H1 (cell line): Measurements from ENCODE around the gene ATP7B. TPM values are rescaled to one million over a fixed set of nuclear protein-coding genes. Genes with fewer than 3 reads are reported as not detected.
A peak's percentile ranks its signal among the peaks of the same experiment; 100 is the strongest.

Source experiments
- CTCF ChIA-PET: fragments of 300-600 bp; sonication (Branson Sonifier 250); formaldehyde crosslinking; loops from one replicate; lab custom pipeline; 2021; ENCODE audit not compliant: partially characterized antibody; lab: Charles Lee
- POLR2A ChIA-PET: fragments of 300-600 bp; sonication (Branson Sonifier 250); formaldehyde crosslinking; loops from one replicate; lab custom pipeline; 2021; ENCODE audit warnings: inconsistent platforms; ENCODE audit not compliant: partially characterized antibody; lab: Charles Lee
- DNase-seq, 2 experiments: peaks; one replicate each; pipeline versions ENCODE4 v3.0.0 to v3.0.0-alpha.2; 2010 to 2022; ENCODE audit warnings: low spot score in 2 of 2, low read depth in 1 of 2, mixed read lengths in 1 of 2
- FAIRE-seq: peaks from 2 replicates; lab custom pipeline; 2011; peaks lifted over from hg19 to GRCh38; lab: Jason Lieb, UNC
- H2AFZ ChIP-seq: 2 replicates; pipeline ENCODE4 v1.8.1; 2012; ENCODE audit warnings: low read length, inconsistent platforms
- H2AK5ac ChIP-seq: 2 replicates; pipeline ENCODE4 v1.6.1; 2013; ENCODE audit warnings: low read depth, low read length
- H2BK120ac ChIP-seq: replicated peaks from 2 replicates; pipeline ENCODE3; 2013; ENCODE audit warnings: low read depth, low read length, inconsistent platforms
- H2BK12ac ChIP-seq: 2 replicates; pipeline ENCODE4 v1.6.1; 2013; ENCODE audit warnings: low read depth, low read length
- H2BK15ac ChIP-seq: 2 replicates; pipeline ENCODE4 v1.6.1; 2013; ENCODE audit warnings: low read length
- H2BK20ac ChIP-seq: 2 replicates; pipeline ENCODE4 v1.6.1; 2013; ENCODE audit warnings: low read length
- H2BK5ac ChIP-seq: 2 replicates; pipeline ENCODE4 v1.6.1; 2013; ENCODE audit warnings: low read depth, low read length
- H3K14ac ChIP-seq: 2 replicates; pipeline ENCODE4 v1.6.1; 2013; ENCODE audit warnings: inconsistent platforms; ENCODE audit not compliant: insufficient read length
- H3K18ac ChIP-seq: 2 replicates; pipeline ENCODE4 v1.6.1; 2013; ENCODE audit warnings: low read length; ENCODE audit errors: extremely low read depth
- H3K23ac ChIP-seq: 2 replicates; pipeline ENCODE4 v1.6.1; 2013; ENCODE audit warnings: inconsistent platforms; ENCODE audit not compliant: insufficient read length
- H3K23me2 ChIP-seq: 2 replicates; pipeline ENCODE4 v1.6.1; 2013; ENCODE audit warnings: low read depth, low read length
- H3K27ac ChIP-seq: 2 replicates; pipeline ENCODE4 v1.6.1; 2011; ENCODE audit warnings: low read depth, low read length, inconsistent platforms
- H3K27me3 ChIP-seq, 4 experiments: replicated peaks in 1 of 4; 1 replicate in 1 of 4; 2 replicates in 3 of 4; pipeline versions ENCODE4 v1.6.1 to v1.8.1; 2011 to 2013; ENCODE audit warnings: low read length in 3 of 4, mild to moderate bottlenecking in 3 of 4, inconsistent platforms in 2 of 4, mixed read lengths in 2 of 4, moderate library complexity in 1 of 4; ENCODE audit not compliant: control insufficient read depth in 3 of 4, insufficient read depth in 3 of 4; ENCODE audit errors: extremely low read depth in 1 of 4
- H3K36me3 ChIP-seq, 4 experiments: 2 replicates each; pipeline versions ENCODE4 v1.6.1 to v1.8.1; 2011 to 2013; ENCODE audit warnings: mild to moderate bottlenecking in 4 of 4, low read length in 3 of 4, moderate library complexity in 2 of 4, control low read depth in 1 of 4, inconsistent platforms in 1 of 4; ENCODE audit not compliant: insufficient read depth in 4 of 4, control insufficient read depth in 2 of 4
- H3K4ac ChIP-seq: replicated peaks from 2 replicates; pipeline ENCODE3; 2013; ENCODE audit warnings: low read length, low read depth, mixed read lengths, inconsistent platforms; ENCODE audit not compliant: insufficient read length
- H3K4me1 ChIP-seq, 4 experiments: replicated peaks in 1 of 4; 1 replicate in 1 of 4; 2 replicates in 3 of 4; pipeline versions ENCODE4 v1.6.1 to v1.8.1; 2011 to 2013; ENCODE audit warnings: low read length in 3 of 4, inconsistent platforms in 2 of 4, mixed read lengths in 1 of 4; ENCODE audit not compliant: insufficient read depth in 4 of 4, control insufficient read depth in 3 of 4
- H3K4me2 ChIP-seq, 2 experiments: 2 replicates each; pipeline versions ENCODE4 v1.6.1 to v1.8.1; 2011 to 2013; ENCODE audit warnings: low read depth in 2 of 2, low read length in 2 of 2, control low read depth in 1 of 2, inconsistent platforms in 1 of 2, mild to moderate bottlenecking in 1 of 2; ENCODE audit not compliant: insufficient read depth in 1 of 2
- H3K4me3 ChIP-seq, 4 experiments: fragments of 200-600, 300-600 bp in 1 of 4; sonication (generic), shearing (Covaris generic), sonication (Bioruptor Twin) in 1 of 4; 2 replicates each; pipeline versions ENCODE4 v1.5.1 to v1.8.1; 2011 to 2016; ENCODE audit warnings: low read length in 4 of 4, low read depth in 3 of 4, control low read depth in 2 of 4, inconsistent platforms in 2 of 4, mild to moderate bottlenecking in 2 of 4, mixed read lengths in 1 of 4, moderate library complexity in 1 of 4; ENCODE audit not compliant: insufficient read depth in 2 of 4; ENCODE audit errors: extremely low read depth in 1 of 4
- H3K56ac ChIP-seq: replicated peaks from 2 replicates; pipeline ENCODE3; 2013; ENCODE audit warnings: low read depth, mild to moderate bottlenecking, mixed read lengths, low read length, inconsistent platforms; ENCODE audit not compliant: insufficient read length
- H3K79me1 ChIP-seq: 2 replicates; pipeline ENCODE4 v1.6.1; 2013; ENCODE audit warnings: low read depth, low read length, control low read depth
- H3K79me2 ChIP-seq, 2 experiments: 2 replicates each; pipeline versions ENCODE4 v1.6.1 to v1.8.1; 2012 to 2013; ENCODE audit warnings: low read length in 2 of 2, mild to moderate bottlenecking in 2 of 2, inconsistent platforms in 1 of 2; ENCODE audit not compliant: insufficient read depth in 2 of 2, control insufficient read depth in 1 of 2
- H3K9ac ChIP-seq, 4 experiments: replicated peaks in 1 of 4; 1 replicate in 1 of 4; 2 replicates in 3 of 4; pipeline versions ENCODE4 v1.6.1 to v1.8.1; 2011 to 2013; ENCODE audit warnings: low read depth in 3 of 4, low read length in 3 of 4, control low read depth in 2 of 4, mild to moderate bottlenecking in 2 of 4, moderate library complexity in 2 of 4, inconsistent platforms in 1 of 4; ENCODE audit errors: extremely low read depth in 1 of 4
- H3K9me3 ChIP-seq, 2 experiments: 2 replicates each; pipeline versions ENCODE4 v1.6.1 to v1.8.1; 2012 to 2013; ENCODE audit warnings: mild to moderate bottlenecking in 2 of 2, moderate library complexity in 2 of 2, control low read depth in 1 of 2, inconsistent platforms in 1 of 2, low read depth in 1 of 2, low read length in 1 of 2, mixed read lengths in 1 of 2; ENCODE audit not compliant: insufficient read depth in 2 of 2
- H4K20me1 ChIP-seq, 2 experiments: replicated peaks in 1 of 2; 2 replicates each; pipeline versions ENCODE3 to v1.8.1; 2011 to 2013; ENCODE audit warnings: inconsistent platforms in 2 of 2, low read length in 2 of 2, mild to moderate bottlenecking in 1 of 2; ENCODE audit not compliant: insufficient read depth in 2 of 2, control insufficient read depth in 1 of 2
- H4K5ac ChIP-seq: 2 replicates; pipeline ENCODE4 v1.6.1; 2013; ENCODE audit warnings: low read length, low read depth, mixed read lengths, inconsistent platforms; ENCODE audit not compliant: insufficient read length
- H4K8ac ChIP-seq: 2 replicates; pipeline ENCODE4 v1.8.0; 2013; ENCODE audit warnings: mild to moderate bottlenecking, moderate library complexity, low read length, inconsistent platforms; ENCODE audit not compliant: insufficient read depth; ENCODE audit errors: extremely low read depth
- H4K91ac ChIP-seq: replicated peaks from 2 replicates; pipeline ENCODE3; 2013; ENCODE audit warnings: low read length, mixed read lengths, inconsistent platforms; ENCODE audit not compliant: insufficient read length
- KDM5A ChIP-seq: fragments of 200-600 bp; IDR thresholded peaks from 2 replicates; pipeline ENCODE4 v1.7.1; 2012; ENCODE audit warnings: mild to moderate bottlenecking, low read length, inconsistent platforms, mixed read lengths
- PHF8 ChIP-seq: fragments of 200-600 bp; sonication (generic); conservative IDR thresholded peaks from 2 replicates; pipeline ENCODE4 v1.7.1; 2012; ENCODE audit warnings: low read depth, mild to moderate bottlenecking, inconsistent platforms, low read length, moderate library complexity
- POLR2A ChIP-seq, 2 experiments: IDR thresholded peaks; 1 replicate in 1 of 2; 2 replicates in 1 of 2; pipeline ENCODE4 v1.6.1; 2011; ENCODE audit warnings: low read depth in 2 of 2, low read length in 2 of 2, mild to moderate bottlenecking in 2 of 2; ENCODE audit errors: control extremely low read depth in 1 of 2
- WGBS, 2 experiments: shearing (Covaris generic) in 1 of 2; methylation state at CpG; one replicate each; pipeline versions ENCODE4 v1.1.6 to v1.1.7; 2013 to 2015; ENCODE audit warnings: low lambda C conversion rate in 2 of 2, mixed read lengths in 2 of 2, inconsistent platforms in 1 of 2, low coverage in 1 of 2, missing lambda C conversion rate in 1 of 2; ENCODE audit not compliant: insufficient replicate concordance in 2 of 2, insufficient coverage in 1 of 2, insufficient read length in 1 of 2; ENCODE audit errors: extremely low coverage in 1 of 2, missing lambda C conversion rate in 1 of 2; 5-methylcytosine and 5-hydroxymethylcytosine counted together
- polyA plus RNA-seq, 7 experiments: library from polyadenylated mRNA; depleted of rRNA in 3 of 7; stranded (reverse) in 5 of 7; unstranded in 2 of 7; fragments of >200 nt in 5 of 7; fragments of 200-250 nt in 2 of 7; gene quantifications; 1 replicate in 5 of 7; 2 replicates in 1 of 7; 4 replicates in 1 of 7; pipeline versions ENCODE4 v1.2.1 to v1.2.3, GENCODE V29; 2011 to 2013; ENCODE audit warnings: missing spikeins in 2 of 7, mixed read lengths in 2 of 7
- total RNA-seq: library from RNA; stranded (reverse); fragmentation: NEBNext Ultra II Directional; extraction: Animal tissue kit (Norgen Biotek cat#: 25700); gene quantifications from 2 replicates; pipeline ENCODE4 v1.2.1, GENCODE V29; 2021

Gene ATP7B
- total and polyA plus RNA-seq, 2 of the 8 experiments (the other 6 are each of a cell fraction or from before 2014, with no cell fraction given): 4.1 to 9.2 TPM

- peaks cover 2 to 21% (median 13%) of the 10 kb centered on the region in 4 experiments for H3K27me3 ChIP-seq
- DNase-seq (no peak), FAIRE-seq (no peak)
- H3K27ac ChIP-seq: peak overlapping the region; percentile 79; the same call in 1 of the 2 replicates
- H3K79me1 ChIP-seq: no peaks in the 10 kb centered on the region; the same call in 1 of the 2 replicates
- no peak overlapping the region for H2BK20ac ChIP-seq
- no peak overlapping the region for H3K4ac ChIP-seq
- no peak overlapping the region for H2BK12ac ChIP-seq
- H4K20me1 ChIP-seq: peaks cover 0 to 6% of the 10 kb centered on the region in 2 experiments
- peak overlapping the region; percentile 83; the same call in 1 of the 2 replicates for H4K8ac ChIP-seq
- WGBS, 2 experiments: 1% methylated on average over 8 of the region's 8 CpGs; no CpG with 5 or more reads in 1 of the 2 experiments
- peaks cover 0 to 50% of the 10 kb centered on the region in 2 experiments; a peak in 3 of 4 replicates for H3K79me2 ChIP-seq
- TF ChIP-seq POLR2A (IDR thresholded peaks at IDR 0.05; ENCODE audit: control extremely low read depth in 1 of 2, low read depth in 2 of 2, low read length in 2 of 2) (no peak; a peak in 1 of 3 replicates), KDM5A (0 out of 2 replicates have a peak, but pooled peaks have one; percentile 65), PHF8 (peak; percentile 85; the same call in 1 of the 2 replicates)
- peak overlapping the region; percentile 54 to 94 for H3K4me2 ChIP-seq
- no peak overlapping the region for H4K91ac ChIP-seq
- peak overlapping the region; percentile 95 for H3K18ac ChIP-seq
- H3K56ac ChIP-seq: peak overlapping the region; percentile 59
- H3K23me2 ChIP-seq: peaks cover 8% of the 10 kb centered on the region
- H2AK5ac ChIP-seq: no peak overlapping the region
- no peak overlapping the region for H4K5ac ChIP-seq
- H3K9me3 ChIP-seq: no peaks in the 10 kb centered on the region; a peak in 1 of 4 replicates
- no peak overlapping the region for H3K23ac ChIP-seq
- H3K36me3 ChIP-seq: peaks cover 0 to 5% (median 0%) of the 10 kb centered on the region in 4 experiments; a peak in 2 of 8 replicates
- peak overlapping the region; percentile 87 for H2BK120ac ChIP-seq
- POLR2A ChIA-PET: interaction anchor here (1.1 to 2.0 kb wide), 9 partner anchors 9 to 115 kb away, joined by 3 to 8 read pairs (median 5); no protein-coding TSS in a partner anchor
- peak overlapping the region; percentile 89 to 98 (median 94) for H3K4me3 ChIP-seq
- CTCF ChIA-PET: interaction anchor here (0.9 to 3.0 kb wide), 7 partner anchors 9 to 117 kb away, joined by 3 to 12 read pairs (median 3); partner anchors contain the start of genes NEK5 and UTP14C
- no peaks in the 10 kb centered on the region; a peak in 1 of 7 replicates for H3K4me1 ChIP-seq
- H2AFZ ChIP-seq: peak overlapping the region; percentile 98
- H3K9ac ChIP-seq: peak overlapping the region; percentile 80 to 98 (median 90)
- no peak overlapping the region for H2BK15ac ChIP-seq
- no peak overlapping the region for H3K14ac ChIP-seq
- H2BK5ac ChIP-seq: peak overlapping the region; percentile 78; the same call in 1 of the 2 replicates
Measured at GRCh38 chr13:52012512-52012836, 1.2 kb upstream of the ATP7B start.
